Astrocyte of the hippocampus (primary cell): ENCODE results near the gene RAPGEF3.

Experiments
- DNase-seq: peaks from one replicate; pipeline ENCODE4 v3.0.0; 2011; ENCODE audit warnings: low read depth, low spot score

RAPGEF3 gene

DNA sequence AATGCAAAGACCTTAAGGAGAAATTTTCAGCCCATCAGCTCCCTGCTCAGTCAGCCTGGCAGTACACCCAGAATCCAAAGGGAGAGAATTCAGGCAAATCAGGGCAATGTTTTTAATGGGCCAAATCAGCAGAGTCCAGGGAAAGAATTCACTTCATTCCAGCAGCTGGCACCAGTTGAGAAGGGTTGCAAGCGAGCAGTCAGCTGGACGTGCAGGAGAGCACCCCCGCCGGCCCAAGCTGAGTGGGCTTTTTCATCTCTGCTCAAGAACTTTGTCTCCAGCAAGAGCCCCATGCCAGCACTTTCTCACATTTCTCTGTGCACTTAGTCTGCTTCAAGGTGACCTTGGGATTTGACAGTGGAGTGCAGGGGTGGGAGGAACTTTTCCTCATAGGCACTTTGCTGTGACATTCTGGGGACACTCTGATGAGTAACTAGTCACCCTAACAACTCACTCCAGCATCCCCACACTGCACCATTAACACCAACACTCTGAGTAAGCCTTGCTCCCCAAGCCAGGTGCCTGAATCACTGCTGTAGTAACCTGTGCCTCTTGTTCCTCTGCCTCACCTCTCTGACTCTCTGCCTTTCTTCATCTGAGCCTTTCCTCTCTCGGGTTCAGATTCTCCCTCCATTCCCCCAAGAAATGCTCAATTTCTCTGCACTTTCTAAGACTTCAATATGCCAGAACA, 35.6 kb downstream of the RAPGEF3 start:
- no peak for DNase-seq

DNA sequence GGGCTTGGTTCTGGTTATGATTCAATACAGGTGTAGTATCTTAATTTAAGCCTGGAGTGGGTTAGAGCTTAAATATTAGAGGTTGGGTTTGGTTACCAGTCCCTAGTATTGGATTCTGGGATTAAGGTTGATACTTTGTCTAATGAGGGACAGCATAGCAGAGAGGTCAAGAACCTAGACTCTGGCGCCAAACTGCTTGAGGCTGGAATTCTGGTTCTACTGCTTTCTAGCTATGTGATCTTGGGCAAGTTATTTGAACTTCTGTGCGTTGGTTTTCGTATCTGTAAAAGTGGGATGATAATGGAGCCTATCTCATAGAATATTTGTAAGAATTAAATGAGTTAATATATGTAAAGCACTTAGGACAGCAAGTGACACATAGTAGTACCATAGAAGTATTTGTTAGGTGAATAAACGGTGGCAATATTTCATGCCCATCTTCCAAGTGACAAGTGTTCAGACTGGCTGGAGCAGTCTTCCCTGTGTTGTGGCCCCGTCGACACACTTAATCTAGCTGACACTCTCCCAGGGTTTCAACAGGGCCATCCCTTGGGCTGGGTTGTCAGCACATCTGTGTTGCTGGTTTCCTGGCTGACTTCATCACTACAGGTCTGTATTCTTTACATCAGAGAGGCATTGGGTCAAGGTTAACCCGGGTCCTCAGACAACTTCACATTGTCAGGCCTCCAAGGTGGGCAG, 36.4 kb downstream of the RAPGEF3 start:
- DNase-seq, result no peak

DNA sequence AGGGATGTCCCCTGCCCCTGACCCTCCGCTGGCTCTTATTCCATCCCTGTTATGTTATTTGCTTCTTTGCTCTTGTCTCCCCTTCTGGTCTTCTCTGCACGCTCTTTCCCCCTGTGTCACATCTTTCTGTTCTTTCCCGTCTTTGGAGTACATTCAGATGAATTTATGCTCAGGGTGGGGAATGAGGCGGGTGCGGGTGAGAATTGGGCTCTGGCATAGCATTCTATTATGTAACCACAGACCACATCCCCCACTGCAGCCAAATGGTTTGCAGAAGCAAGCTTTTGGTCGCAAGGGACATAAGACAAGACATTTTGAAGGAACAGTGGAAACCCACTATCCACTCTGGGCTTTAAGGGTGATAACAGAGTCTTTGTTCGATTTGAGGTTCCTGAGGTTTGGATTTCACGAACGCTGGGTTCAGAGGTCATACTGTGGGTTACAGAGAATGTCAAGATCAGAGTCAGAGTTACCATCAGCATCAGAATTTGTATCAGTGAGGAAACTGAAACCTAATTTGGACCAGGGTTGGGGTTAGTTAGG, 37.2 kb downstream of the RAPGEF3 start:
- no peak for DNase-seq

GRCh38 chr12:47718531-47718930, 40.1 kb downstream of the RAPGEF3 start:
- no peak for DNase-seq

GRCh38 chr12:47717443-47718193, 41.1 kb downstream of the RAPGEF3 start:
- DNase-seq, result peak; percentile 90

DNA sequence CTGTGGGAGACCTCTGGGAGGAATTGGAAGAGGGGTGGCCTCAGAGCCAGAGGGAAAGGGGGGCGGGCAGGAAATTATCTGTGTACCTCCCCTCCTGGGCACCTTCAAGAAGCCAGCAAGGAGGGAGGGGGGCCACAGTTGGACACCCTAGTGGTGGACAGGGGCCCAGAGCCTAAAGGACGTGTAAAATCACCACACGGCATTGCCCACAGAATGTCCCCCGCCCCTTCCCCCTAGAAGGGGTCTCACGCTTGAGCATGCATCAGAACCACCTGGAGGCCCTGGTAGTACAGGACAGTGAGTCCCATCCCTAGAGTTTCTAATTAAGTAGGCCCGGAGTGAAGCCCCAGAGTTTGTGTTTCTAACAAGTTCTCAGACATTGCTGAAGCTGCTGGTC, 41.6 kb downstream of the RAPGEF3 start:
- no peak for DNase-seq

DNA sequence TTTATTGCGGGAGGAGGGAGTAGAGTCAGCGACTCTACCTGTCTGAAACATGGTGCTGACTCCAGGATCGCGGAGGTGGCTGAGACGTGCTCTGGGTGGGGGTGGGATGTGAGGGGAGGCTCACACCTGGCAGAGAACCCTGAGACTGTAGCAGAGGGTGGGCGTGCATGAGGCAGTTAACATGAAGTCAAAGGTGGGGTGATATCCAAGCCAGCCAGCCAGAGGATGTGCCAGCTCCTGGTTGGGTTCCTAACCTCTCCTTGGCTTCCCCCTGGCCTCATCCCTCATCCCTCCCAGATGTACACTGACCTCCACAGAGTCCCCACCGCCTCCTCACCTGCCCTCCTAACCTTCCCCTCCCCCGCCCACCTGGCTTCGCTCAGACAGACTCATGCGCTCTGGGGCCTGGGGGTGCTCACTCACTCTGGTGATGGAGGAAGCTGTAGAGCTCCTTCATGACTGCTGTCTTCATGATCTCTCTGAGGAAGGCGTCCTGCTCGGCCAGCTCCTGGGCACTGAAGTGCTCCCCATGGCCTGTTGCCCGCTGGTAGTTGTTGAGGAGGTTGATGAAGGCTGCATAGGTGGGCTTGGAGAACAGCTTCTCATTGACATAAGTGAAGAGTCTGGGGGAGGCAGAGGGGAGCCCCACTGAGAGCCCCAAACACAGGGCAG, 42.7 kb downstream of the RAPGEF3 start:
- no peak for DNase-seq

DNA sequence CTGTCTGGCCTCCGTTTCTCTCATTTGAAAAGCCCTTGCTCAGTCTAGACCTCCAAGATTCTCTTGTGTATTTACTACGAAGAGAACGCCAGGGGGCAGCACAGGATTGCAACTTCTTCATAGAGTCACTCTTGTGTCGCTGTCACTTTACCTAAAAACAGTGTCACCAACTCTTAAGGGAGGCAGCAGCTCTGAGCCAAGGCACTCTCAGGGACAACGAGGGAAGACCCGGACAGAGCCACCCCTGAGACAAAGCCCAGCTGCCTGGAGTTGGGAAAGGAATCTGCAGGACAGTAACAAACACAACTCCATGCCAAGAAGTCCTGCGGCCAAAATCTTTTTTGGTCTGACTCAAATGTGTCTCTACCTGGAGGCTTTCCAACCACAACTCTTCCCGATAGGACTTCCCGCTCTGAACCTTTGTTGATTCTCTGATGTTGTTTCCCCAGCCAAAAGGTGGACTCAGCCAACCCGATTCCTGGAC, 43.2 kb downstream of the RAPGEF3 start:
- peak; percentile 80 for DNase-seq

DNA sequence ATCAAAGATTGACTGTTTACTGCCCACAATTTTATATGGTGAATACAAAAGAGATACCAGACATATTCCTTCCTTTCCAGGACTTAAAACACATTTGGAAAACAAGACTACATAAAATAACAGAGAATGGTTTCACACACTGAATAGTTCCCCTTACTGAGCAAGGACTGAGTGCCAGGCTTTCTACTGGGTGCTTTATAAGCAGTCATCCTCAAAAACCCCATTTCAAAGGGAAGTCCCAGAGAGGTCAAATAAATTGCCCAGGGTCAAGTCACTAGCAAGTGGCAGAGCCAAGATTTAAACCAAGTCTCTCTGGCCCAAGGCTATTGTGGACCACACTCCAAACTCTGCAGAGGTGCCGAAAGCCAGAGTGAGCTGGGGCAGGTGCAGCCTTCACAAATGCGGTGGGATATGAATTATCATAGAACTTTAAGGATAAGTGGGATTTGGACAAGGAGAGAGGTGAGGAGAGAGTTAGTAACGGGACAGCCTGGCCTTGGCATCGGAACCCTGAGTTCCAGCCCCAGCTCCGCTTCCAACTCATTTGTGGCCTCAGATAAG, 43.8 kb downstream of the RAPGEF3 start:
- DNase-seq, result no peak

DNA sequence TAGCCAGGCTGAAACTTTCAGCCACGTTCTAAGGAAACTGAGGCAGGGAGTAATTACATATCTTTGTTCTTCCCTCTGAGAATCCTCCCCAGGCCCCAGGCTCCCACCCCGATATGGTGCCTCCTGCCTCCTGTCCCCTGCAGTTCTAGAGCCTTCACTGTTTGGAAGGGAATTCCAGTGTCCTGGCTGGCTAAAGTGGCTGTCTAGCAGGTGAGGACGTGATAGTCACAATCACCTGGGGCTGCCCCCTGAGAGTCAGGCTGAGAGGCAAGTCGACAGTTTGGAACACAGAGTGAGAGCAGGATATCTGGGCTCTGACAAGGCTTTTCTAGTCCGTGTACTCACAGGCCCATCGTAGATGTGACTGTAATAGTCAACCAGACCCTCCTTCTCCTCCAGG, 46.5 kb downstream of the RAPGEF3 start:
- no peak for DNase-seq

DNA sequence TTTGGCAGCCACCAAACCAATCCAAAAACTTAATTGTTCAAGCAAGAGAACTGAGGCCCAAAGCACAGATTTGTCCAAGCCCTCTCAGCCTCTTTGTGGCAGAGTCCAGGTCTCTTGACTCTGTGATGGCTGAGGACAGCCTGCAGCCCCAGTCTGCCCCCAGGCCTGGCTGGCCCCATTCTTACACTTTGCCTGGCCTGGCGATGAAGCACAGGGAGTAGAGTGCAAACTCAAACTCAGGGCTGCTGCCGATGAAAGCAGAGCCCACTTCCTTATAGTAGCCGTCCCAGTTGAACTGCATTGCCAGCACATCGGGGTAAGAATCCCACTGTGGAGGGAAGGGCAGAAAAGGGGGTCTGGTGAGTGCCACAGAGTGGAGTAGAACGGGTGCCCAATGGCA, 47.2 kb downstream of the RAPGEF3 start:
- DNase-seq, result no peak

DNA sequence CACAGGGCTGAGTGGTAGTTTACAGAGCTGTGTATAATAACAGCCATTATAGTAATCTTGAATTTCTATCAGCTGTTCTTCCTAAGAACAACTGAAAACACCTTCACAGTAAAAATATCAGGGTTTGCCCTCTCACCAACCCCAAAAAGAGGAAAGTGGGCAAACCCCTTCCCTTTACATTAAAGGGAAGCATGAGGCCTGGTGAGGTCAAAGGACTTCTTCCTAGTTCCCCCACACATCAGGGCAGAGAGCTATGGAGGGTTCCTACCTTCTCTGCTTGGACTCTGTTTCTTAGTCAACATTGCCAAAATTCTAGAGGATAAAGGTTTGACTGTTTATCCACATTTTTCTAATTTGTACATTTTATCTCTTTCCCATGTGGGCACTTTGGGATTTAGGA, 48.4 kb downstream of the RAPGEF3 start:
- no peak for DNase-seq

- no peak for DNase-seq
Observed at GRCh38 chr12:47709671-47710070, 49.0 kb downstream of the RAPGEF3 start.

GRCh38 chr12:47709237-47709636, 49.4 kb downstream of the RAPGEF3 start:
- no peak for DNase-seq

DNA sequence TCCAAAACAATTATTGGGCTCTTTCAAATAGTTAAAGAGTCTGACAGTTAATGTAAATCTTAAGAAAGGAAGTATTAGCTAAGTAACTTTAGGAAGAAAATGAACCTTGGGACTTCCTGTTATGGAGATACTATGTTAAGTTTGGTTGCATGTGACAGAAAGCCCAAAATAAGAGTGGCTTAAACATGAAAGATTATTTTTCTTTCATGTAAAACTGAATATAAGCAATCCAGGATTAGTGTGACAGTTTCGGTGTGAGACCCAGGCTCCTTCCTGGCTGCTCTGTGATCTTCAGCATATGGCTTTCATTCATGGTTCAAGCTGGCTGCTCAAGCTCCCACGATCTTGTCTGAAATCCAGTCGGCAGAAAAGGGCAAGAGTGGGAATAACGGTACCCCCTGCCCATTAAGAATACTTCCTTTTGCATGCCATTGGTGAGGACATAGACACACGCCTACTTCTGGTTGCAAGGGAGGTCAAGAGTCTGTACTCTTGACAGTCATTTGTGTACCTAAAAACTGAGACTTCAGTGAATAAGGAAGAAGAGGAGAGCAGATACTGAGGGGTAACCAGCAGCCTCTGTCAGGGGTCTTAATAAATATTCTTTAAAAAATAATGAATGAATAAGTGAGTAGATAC, 50.7 kb downstream of the RAPGEF3 start:
- no peak for DNase-seq

GRCh38 chr12:47707355-47707754, 51.3 kb downstream of the RAPGEF3 start:
- no peak for DNase-seq

DNA sequence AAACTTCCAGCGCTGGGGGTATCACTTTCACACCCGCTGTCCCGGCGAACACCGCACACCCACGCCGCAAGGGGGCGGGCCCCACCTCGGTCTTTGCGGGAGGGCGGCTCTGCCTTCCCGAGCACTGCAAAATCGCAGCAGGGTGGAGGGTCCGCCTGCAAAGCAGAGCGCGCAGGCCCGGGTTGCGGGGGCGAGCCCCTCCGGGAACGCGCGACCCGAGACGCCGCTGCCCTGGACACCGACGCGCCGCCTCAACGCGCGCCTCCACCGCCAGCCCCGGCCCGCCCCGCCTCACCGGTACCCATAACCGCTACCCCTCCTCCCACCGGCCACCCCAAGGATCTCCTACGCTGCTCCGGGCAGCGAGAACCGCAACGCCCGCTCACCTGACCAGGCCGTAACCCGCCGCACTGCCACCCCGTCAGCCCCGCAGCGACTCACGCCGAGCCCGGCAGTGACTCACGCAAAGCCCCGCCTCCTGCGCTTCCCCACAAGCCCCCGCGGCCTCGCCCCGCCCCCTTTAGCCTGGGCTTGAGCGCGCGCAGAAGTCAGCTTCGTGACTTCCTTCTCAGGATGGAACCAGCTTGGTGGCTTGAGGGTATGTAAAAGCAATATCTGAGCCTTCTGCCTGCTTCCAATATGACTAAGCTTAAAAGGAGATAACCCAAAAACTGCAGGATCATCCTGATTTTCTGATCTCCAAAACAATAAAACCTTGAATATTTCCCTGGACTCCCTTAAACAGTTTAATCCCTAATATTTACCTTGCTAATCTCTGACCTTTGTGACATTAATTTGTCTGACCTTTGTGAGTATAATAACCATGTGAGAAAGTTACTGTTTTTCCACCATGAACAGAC, 52.9 kb downstream of the RAPGEF3 start, which contains the start of gene RPAP3:
Gene RPAP3, minus strand, starts transcription at position 465 of the 860 bp plus-strand sequence. CDS start 3,190 bp downstream, outside the sequence.
- peak; percentile 97 for DNase-seq

- DNase-seq, result no peak
Observed at GRCh38 chr12:47705229-47705565, 53.5 kb downstream of the RAPGEF3 start.

DNA sequence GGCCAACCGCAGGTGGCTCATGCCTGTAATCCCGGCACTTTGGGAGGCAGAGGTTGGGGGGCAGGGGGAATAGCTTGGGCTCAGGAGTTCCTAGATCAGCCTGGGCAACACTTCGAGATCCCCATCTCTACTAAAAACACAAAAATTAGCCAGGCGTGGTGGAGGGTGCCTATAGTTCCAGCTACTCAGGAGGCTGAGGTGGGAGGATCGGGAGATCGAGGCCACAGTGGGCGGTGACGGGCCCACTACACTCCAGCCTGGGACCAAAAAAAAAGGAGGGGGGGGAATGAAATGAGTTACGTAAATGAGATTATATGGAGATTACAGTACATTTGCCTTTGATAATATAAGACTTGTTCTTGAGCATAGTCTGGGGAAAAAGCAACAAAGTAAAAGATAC, 54.0 kb downstream of the RAPGEF3 start:
- no peak for DNase-seq

DNA sequence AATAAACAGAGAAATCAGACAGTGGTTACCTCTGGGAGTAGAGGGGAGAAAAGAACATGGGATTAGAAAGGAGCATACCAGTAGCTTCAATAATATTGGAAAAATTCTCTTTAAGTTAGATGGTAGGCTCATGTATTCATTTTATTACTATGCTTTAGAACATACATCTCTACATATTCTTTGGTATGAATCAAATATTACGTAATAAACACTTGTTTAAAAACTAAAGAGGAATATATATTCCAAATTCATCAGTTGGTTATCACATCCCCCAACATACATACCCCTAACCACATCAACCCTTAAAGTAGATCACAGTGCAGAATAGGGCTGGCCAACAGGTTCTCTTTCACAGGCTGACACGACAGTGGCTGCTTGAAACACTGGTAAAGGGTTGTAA, 58.4 kb downstream of the RAPGEF3 start:
- DNase-seq, result no peak
